ENCODE measurements around the gene PPP3R1. TPM values are rescaled to one million over a fixed set of nuclear protein-coding genes. Genes with fewer than 3 reads are reported as not detected.
"Not testable (repeated sequence)": the region's sequence is repeated elsewhere in the genome, so short reads cannot be mapped to it uniquely, and the experiment has no call there.

Gene PPP3R1
- total and polyA plus RNA-seq, 7 donors = 19.2 to 69.4 (median 45.7) TPM

DNA sequence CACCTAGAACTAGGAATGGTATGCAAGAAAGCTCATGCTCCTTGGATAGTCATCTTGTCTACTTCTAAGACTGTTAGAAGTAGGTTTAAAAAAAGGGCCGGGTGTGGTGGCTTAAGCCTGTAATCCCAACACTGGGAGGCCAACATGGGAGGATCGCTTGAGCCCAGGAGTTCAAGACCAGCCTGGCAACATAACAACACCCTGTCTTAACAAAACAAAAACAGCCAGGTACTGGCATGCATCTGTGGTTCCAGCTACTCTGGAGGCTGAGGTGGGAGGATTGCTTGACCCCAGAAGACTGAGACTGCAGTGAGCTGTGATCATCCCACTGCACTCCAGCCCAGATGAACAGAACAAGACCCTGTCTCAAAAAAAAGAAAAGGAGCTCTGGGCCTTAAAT is 74.8 kb downstream of the PPP3R1 start:
- H3K27me3 ChIP-seq (ENCODE audit: insufficient read depth in 3 of 3, low read length in 2 of 3) = no peaks in the 10 kb centered on the region
- H3K4me3 ChIP-seq = no peak overlapping the region
- H3K4me1 ChIP-seq = no peaks in the 10 kb centered on the region
- H3K9me3 ChIP-seq = no peaks in the 10 kb centered on the region
- TF ChIP-seq, protein P1, sequence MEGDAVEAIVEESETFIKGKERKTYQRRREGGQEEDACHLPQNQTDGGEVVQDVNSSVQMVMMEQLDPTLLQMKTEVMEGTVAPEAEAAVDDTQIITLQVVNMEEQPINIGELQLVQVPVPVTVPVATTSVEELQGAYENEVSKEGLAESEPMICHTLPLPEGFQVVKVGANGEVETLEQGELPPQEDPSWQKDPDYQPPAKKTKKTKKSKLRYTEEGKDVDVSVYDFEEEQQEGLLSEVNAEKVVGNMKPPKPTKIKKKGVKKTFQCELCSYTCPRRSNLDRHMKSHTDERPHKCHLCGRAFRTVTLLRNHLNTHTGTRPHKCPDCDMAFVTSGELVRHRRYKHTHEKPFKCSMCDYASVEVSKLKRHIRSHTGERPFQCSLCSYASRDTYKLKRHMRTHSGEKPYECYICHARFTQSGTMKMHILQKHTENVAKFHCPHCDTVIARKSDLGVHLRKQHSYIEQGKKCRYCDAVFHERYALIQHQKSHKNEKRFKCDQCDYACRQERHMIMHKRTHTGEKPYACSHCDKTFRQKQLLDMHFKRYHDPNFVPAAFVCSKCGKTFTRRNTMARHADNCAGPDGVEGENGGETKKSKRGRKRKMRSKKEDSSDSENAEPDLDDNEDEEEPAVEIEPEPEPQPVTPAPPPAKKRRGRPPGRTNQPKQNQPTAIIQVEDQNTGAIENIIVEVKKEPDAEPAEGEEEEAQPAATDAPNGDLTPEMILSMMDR (IDR thresholded peaks at IDR 0.05) = no peak
- 36 to 64% (median 50%) methylated on average over 2 of the region's 2 CpGs for WGBS, 3 donors
- ATAC-seq (no peak), DNase-seq (no peak)
- H3K36me3 ChIP-seq (ENCODE audit: insufficient read depth in 1 of 2, low read depth in 1 of 2) = peaks cover 11 to 92% of the 10 kb centered on the region in 2 donors
- no peak overlapping the region for H3K27ac ChIP-seq
- intact Hi-C loops (cut with DNase I) = no loop called here

DNA sequence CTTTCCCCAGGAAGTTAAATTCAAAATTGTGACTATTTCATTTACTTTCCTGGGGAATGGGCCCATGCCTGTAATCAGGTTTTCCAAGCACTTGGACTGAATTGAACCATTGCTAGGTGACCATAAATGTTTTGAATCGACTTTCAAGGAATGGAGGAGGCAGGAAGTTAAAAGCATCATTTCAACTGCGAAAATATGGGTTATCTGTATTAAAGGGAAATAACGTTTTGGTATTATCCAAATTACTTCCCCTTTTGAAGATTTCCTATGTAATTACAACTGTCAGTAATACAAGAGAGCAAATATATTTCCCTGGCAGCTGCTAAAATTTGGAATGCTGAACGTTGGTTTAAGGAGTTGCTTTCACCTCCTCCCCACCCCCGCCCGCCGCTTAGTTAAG is 75.7 kb downstream of the PPP3R1 start:
- DNase-seq (no peak), ATAC-seq (no peak)
- Histone ChIP-seq H3K9me3 (no peaks in the 10 kb centered on the region), H3K4me3 (no peak overlapping the region), H3K36me3 (ENCODE audit: insufficient read depth in 1 of 2, low read depth in 1 of 2) (peaks cover 17 to 92% of the 10 kb centered on the region in 2 donors), H3K27ac (no peak overlapping the region), H3K27me3 (ENCODE audit: insufficient read depth in 3 of 3, low read length in 2 of 3) (no peaks in the 10 kb centered on the region), H3K4me1 (no peaks in the 10 kb centered on the region)
- 74 to 79% (median 76%) methylated on average over 7 of the region's 7 CpGs for WGBS, 3 donors
- TF ChIP-seq, protein P1 (IDR thresholded peaks at IDR 0.05) = no peak
- intact Hi-C loops (cut with DNase I) = no loop called here

DNA sequence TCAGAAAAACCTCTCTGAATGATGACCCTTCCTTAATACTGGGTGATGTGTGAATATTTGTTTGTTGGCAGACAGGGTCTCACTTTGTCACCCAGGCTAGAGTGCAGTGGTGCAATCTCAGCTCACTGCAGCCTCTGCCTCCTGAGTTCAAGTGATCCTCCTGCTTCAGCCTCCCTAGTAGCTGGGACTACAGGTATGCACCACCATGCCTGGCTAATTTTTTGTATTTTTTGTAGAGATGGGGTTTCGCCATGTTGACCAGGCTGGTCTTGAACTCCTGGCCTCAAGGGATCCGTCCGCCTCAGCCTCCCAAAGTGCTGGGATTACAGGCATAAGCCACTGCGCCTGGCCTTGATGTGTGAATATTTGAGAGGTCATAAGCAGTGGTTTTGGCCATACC is 77.1 kb downstream of the PPP3R1 start:
- ATAC-seq; H3K9me3 ChIP-seq; intact Hi-C loops (cut with DNase I); H3K4me3 ChIP-seq; DNase-seq; H3K4me1 ChIP-seq; H3K27me3 ChIP-seq (ENCODE audit: insufficient read depth in 3 of 3, low read length in 2 of 3); H3K27ac ChIP-seq: not testable (repeated sequence)
- 95 to 96% (median 95%) methylated on average over 4 of the region's 4 CpGs for WGBS, 3 donors
- H3K36me3 ChIP-seq (ENCODE audit: insufficient read depth in 1 of 2, low read depth in 1 of 2) = peaks cover 23 to 92% of the 10 kb centered on the region in 2 donors

DNA sequence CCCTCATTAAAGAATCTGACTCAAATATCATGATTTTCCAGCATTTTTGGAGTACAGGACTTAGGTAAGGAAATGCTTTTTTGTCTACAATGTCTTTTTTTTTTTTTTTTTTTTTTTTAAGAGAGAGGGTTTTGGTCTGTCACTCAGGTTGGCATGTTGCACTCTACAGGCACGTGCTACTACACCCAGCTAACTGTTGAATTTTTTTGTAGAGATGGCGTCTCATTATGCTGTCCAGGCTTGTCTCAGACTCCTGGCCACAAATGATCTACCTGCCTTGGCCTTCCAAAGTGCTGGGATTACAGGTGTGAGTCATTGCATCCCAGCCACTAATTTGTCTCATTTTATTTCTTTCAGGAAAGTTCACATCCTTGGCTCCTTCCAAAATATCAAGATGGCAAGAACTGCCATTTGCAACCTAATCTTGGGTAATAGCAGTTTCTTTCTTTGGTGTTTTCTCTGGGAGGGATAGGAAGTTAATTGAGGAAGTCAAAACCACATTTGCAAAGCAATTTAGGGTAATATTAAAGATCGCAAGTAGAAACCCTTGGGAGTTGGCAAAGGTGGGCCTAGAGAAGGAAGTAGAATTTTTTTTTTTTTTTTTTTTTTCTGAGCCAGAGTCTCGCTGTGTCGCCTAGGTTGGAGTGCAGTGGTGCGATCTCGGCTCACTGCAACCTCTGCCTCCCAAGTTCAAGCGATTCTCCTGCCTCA is 79.2 kb downstream of the PPP3R1 start:
- Histone ChIP-seq H3K27ac (no peak overlapping the region), H3K4me3 (no peak overlapping the region), H3K4me1 (no peaks in the 10 kb centered on the region), H3K36me3 (ENCODE audit: insufficient read depth in 1 of 2, low read depth in 1 of 2) (peaks cover 23 to 86% of the 10 kb centered on the region in 2 donors), H3K9me3 (no peaks in the 10 kb centered on the region), H3K27me3 (ENCODE audit: insufficient read depth in 3 of 3, low read length in 2 of 3) (no peaks in the 10 kb centered on the region)
- DNase-seq = no peak
- no peak for ATAC-seq
- TF ChIP-seq, protein P1 (IDR thresholded peaks at IDR 0.05) = no peak
- WGBS, 3 donors = 89 to 94% (median 93%) methylated on average over 8 of the region's 8 CpGs
- intact Hi-C loops (cut with DNase I) = no loop called here

DNA sequence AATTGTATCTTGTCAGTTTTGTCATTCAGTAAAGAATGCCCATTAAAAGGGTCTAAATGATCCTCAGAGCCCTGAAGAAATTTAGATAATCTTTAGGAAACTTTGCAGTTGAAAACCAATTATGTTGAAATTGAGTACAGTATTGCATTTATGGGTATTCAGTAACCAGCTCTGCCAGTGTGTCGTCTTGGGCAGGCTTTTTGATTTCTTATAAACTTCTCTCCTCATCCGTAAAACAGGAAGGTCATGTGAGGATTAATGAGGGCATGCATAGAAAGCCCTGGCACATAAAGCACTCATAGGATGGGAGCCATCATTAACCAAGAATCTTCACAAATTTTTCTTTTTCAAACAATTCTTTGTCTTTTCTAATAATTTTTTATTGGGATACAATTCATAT is 79.8 kb downstream of the PPP3R1 start:
- TF ChIP-seq, protein P1 (IDR thresholded peaks at IDR 0.05) = no peak
- Histone ChIP-seq H3K27me3 (ENCODE audit: insufficient read depth in 3 of 3, low read length in 2 of 3) (no peaks in the 10 kb centered on the region), H3K4me1 (no peaks in the 10 kb centered on the region), H3K4me3 (no peak overlapping the region), H3K9me3 (no peaks in the 10 kb centered on the region), H3K36me3 (ENCODE audit: insufficient read depth in 1 of 2, low read depth in 1 of 2) (peaks cover 24 to 86% of the 10 kb centered on the region in 2 donors), H3K27ac (no peak overlapping the region)
- ATAC-seq (no peak), DNase-seq (no peak)
- intact Hi-C loops (cut with DNase I) = no loop called here
- 68 to 79% (median 72%) methylated on average over 2 of the region's 2 CpGs for WGBS, 3 donors

Data from psoas muscle (tissue), 8 donors.